GM12872 (cell line): ENCODE results near the gene C1orf53.
A peak's percentile ranks its signal among the peaks of the same experiment; 100 is the strongest.

Experiments used
- CTCF ChIP-seq: IDR thresholded peaks from 3 replicates; pipeline ENCODE4 v1.5.1; 2011; ENCODE audit warnings: low read depth, mild to moderate bottlenecking, low read length, moderate library complexity; ENCODE audit not compliant: insufficient read depth

C1orf53 gene

GRCh38 chr1:197915260-197915861 lies 12.9 kb downstream of the C1orf53 start:
- no peak for TF ChIP-seq CTCF

- TF ChIP-seq CTCF: peak; percentile 1; the same call in 1 of the 3 replicates
These were observed 13.6 kb downstream of the C1orf53 start for GRCh38 chr1:197915862-197916499.

- no peak for TF ChIP-seq CTCF
These were observed 14.1 kb downstream of the C1orf53 start for GRCh38 chr1:197916500-197916983.

- TF ChIP-seq CTCF: no peak
These were observed 15.6 kb downstream of the C1orf53 start for GRCh38 chr1:197917805-197918651.

- no peak for TF ChIP-seq CTCF
These were observed 16.4 kb downstream of the C1orf53 start for GRCh38 chr1:197918807-197919345.

GRCh38 chr1:197919346-197920066 lies 17.1 kb downstream of the C1orf53 start:
- TF ChIP-seq CTCF: no peak
